Measurements from ENCODE around the gene FUT6.

- TF ChIP-seq POLR2A (IDR thresholded peaks at IDR 0.05; ENCODE audit: low read length), result no peak
- TF ChIP-seq GATA1 (IDR thresholded peaks at IDR 0.05; ENCODE audit: low read depth, low read length), result no peak
These were observed 25.4 kb upstream of the FUT6 start for GRCh38 chr19:5864725-5865486.
